Measurements from ENCODE around the gene XYLT1.

Gene XYLT1

GRCh38 chr16:17241264-17241835 lies 229.4 kb downstream of the XYLT1 start:
- no peak for DNase-seq

GRCh38 chr16:17238285-17239028 lies 232.3 kb downstream of the XYLT1 start:
- DNase-seq = no peak

GRCh38 chr16:17237350-17237944 lies 233.3 kb downstream of the XYLT1 start:
- DNase-seq = no peak

GRCh38 chr16:17235147-17235815 lies 235.5 kb downstream of the XYLT1 start:
- DNase-seq = no peak

- DNase-seq = no peak
Observed at GRCh38 chr16:17233318-17234002, 237.3 kb downstream of the XYLT1 start.

- DNase-seq = no peak
Observed at GRCh38 chr16:17232487-17232886, 238.3 kb downstream of the XYLT1 start.

- DNase-seq = no peak
Observed at GRCh38 chr16:17231972-17232371, 238.8 kb downstream of the XYLT1 start.

GRCh38 chr16:17230932-17231581 lies 239.7 kb downstream of the XYLT1 start:
- DNase-seq = no peak

- DNase-seq = no peak
Observed at GRCh38 chr16:17229766-17230165, 241.0 kb downstream of the XYLT1 start.

GRCh38 chr16:17229131-17229530 lies 241.6 kb downstream of the XYLT1 start:
- no peak for DNase-seq

- no peak for DNase-seq
Observed at GRCh38 chr16:17228708-17229055, 242.1 kb downstream of the XYLT1 start.

- no peak for DNase-seq
Observed at GRCh38 chr16:17228048-17228707, 242.6 kb downstream of the XYLT1 start.

- no peak for DNase-seq
Observed at GRCh38 chr16:17227278-17227677, 243.5 kb downstream of the XYLT1 start.

- DNase-seq = no peak
Observed at GRCh38 chr16:17225541-17225940, 245.2 kb downstream of the XYLT1 start.

GRCh38 chr16:17224879-17225281 lies 245.9 kb downstream of the XYLT1 start:
- DNase-seq = no peak

GRCh38 chr16:17224350-17224749 lies 246.4 kb downstream of the XYLT1 start:
- DNase-seq = no peak

- DNase-seq = no peak
Observed at GRCh38 chr16:17223576-17223975, 247.2 kb downstream of the XYLT1 start.

- no peak for DNase-seq
Observed at GRCh38 chr16:17222871-17223401, 247.8 kb downstream of the XYLT1 start.

GRCh38 chr16:17219991-17220390 lies 250.8 kb downstream of the XYLT1 start:
- no peak for DNase-seq

- DNase-seq = no peak
Observed at GRCh38 chr16:17215936-17216335, 254.8 kb downstream of the XYLT1 start.

GRCh38 chr16:17215306-17215705 lies 255.5 kb downstream of the XYLT1 start:
- no peak for DNase-seq

GRCh38 chr16:17213974-17214373 lies 256.8 kb downstream of the XYLT1 start:
- no peak for DNase-seq

Measured in DMS79 treated with DMSO at 0.1 percent for 48 hours (cell line).